Measurements from ENCODE around the gene ALAS1.

Gene ALAS1

DNA sequence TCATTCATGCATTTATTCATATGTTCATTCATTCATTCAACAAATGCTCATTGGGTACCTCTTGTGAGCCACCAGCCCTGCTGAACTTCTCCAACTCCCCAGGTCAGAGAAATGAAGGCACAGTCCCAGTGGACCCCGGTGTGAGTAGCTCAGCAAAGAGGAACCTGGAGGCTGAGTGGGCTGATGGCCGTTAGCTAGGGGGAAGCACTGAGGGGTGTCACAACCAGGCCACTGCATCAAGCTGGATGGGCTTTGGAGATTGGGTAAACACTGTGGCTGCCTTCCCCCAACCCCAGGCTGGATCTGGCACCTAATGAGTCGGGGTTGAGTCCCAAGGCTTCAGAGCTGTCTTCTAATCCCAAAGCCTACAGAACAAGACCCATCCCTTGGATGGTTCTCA is 12.1 kb upstream of the ALAS1 start:
- TF ChIP-seq CTCF (IDR thresholded peaks at IDR 0.05; ENCODE audit: low read depth, low read length, missing control alignments), result no peak
- no peaks in the 10 kb centered on the region for H3K27me3 ChIP-seq (replicated peaks)
- H3K4me3 ChIP-seq (ENCODE audit: low read depth, low read length), result no peak overlapping the region
- in situ Hi-C loops (cut with HindIII; ENCODE audit: low pct_ligation_motif_present, low sequenced_read_pairs), result no loop called here
- no peak for DNase-seq
- no peaks in the 10 kb centered on the region for H3K36me3 ChIP-seq (replicated peaks)
- no peak overlapping the region for H3K27ac ChIP-seq

GRCh38 chr3:52186729-52187128 is 11.2 kb upstream of the ALAS1 start:
- DNase-seq, result no peak
- H3K27me3 ChIP-seq (replicated peaks), result no peaks in the 10 kb centered on the region
- in situ Hi-C loops (cut with HindIII; ENCODE audit: low pct_ligation_motif_present, low sequenced_read_pairs), result no loop called here
- H3K36me3 ChIP-seq (replicated peaks), result no peaks in the 10 kb centered on the region
- no peak for TF ChIP-seq CTCF (IDR thresholded peaks at IDR 0.05; ENCODE audit: low read depth, low read length, missing control alignments)
- no peak overlapping the region for H3K27ac ChIP-seq
- no peak overlapping the region for H3K4me3 ChIP-seq (ENCODE audit: low read depth, low read length)

DNA sequence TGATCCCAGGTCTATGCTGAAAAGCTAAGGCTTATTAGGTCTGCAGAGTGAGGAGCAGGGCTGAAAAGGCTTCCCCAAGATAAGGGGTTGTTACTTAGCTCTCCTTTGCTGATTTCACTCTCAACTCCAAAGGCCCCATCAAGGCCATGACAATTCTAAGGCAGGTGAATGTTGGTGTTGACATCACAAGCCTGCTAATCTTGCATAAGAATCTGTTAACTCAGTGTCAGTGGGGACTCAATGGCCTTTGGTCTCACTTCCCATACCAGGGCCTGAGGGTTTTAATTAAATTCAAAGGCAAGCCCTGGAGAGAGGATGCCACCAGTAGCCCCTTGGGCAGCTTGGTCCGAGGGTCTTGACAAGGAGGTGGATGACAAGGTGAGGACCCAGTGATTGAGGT is 9.4 kb upstream of the ALAS1 start:
- no peak for TF ChIP-seq CTCF (IDR thresholded peaks at IDR 0.05; ENCODE audit: low read depth, low read length, missing control alignments)
- in situ Hi-C loops (cut with HindIII; ENCODE audit: low pct_ligation_motif_present, low sequenced_read_pairs), result no loop called here
- H3K36me3 ChIP-seq (replicated peaks), result no peaks in the 10 kb centered on the region
- H3K4me3 ChIP-seq (ENCODE audit: low read depth, low read length), result no peak overlapping the region
- DNase-seq, result no peak
- H3K27ac ChIP-seq, result no peak overlapping the region
- H3K27me3 ChIP-seq (replicated peaks), result no peaks in the 10 kb centered on the region

DNA sequence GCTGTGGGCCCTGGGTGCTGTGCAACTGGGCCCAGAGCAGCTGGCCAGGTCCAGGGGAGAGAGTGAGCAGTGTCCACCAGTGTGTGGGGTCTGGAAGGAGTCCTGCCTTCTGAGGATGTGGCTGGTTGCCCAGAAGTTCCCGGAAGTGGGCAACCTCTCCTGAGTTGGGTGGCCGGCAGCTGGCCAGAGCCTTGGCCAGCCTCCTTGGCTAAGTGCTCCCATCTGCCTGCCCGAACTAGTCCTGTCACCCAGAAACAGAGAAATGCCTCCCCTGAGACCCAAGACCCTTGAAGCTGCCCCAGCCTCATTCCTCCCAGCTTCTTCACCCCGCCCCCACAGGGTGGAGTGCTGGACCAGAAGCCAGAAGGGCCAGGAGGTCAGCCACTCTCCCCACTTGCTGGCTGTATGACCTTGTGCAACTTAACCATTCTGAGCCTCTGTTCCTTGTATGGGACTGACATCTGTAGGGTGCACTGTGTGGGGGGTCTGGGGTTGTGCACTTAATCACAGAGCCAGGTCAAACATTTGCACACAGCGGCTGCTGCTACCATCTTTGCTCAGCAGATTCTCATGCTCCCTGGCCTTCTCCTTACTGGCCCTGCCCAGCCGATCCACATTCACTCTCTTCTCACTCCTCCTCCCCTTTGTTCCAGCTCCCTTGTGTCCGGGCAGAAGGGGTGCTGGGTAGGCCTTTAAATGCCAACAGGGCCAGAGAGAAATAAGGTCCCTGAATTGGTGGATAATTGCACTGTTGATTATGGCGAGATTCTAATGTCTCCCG is 7.5 kb upstream of the ALAS1 start:
- in situ Hi-C loops (cut with HindIII; ENCODE audit: low pct_ligation_motif_present, low sequenced_read_pairs), result no loop called here
- H3K36me3 ChIP-seq (replicated peaks), result no peaks in the 10 kb centered on the region
- no peak overlapping the region for H3K27ac ChIP-seq
- H3K27me3 ChIP-seq (replicated peaks), result no peaks in the 10 kb centered on the region
- no peak for DNase-seq
- no peak for TF ChIP-seq CTCF (IDR thresholded peaks at IDR 0.05; ENCODE audit: low read depth, low read length, missing control alignments)
- H3K4me3 ChIP-seq (ENCODE audit: low read depth, low read length), result no peak overlapping the region

GRCh38 chr3:52191663-52192062 is 6.3 kb upstream of the ALAS1 start:
- Histone ChIP-seq H3K4me3 (ENCODE audit: low read depth, low read length) (no peak overlapping the region), H3K36me3 (replicated peaks) (no peaks in the 10 kb centered on the region), H3K27ac (no peak overlapping the region), H3K27me3 (replicated peaks) (no peaks in the 10 kb centered on the region)
- in situ Hi-C loops (cut with HindIII; ENCODE audit: low pct_ligation_motif_present, low sequenced_read_pairs), result no loop called here
- TF ChIP-seq CTCF (IDR thresholded peaks at IDR 0.05; ENCODE audit: low read depth, low read length, missing control alignments), result no peak
- no peak for DNase-seq

GRCh38 chr3:52193065-52193464 is 4.9 kb upstream of the ALAS1 start:
- no peak overlapping the region for H3K27ac ChIP-seq
- no peaks in the 10 kb centered on the region for H3K36me3 ChIP-seq (replicated peaks)
- in situ Hi-C loops (cut with HindIII; ENCODE audit: low pct_ligation_motif_present, low sequenced_read_pairs), result no loop called here
- H3K4me3 ChIP-seq (ENCODE audit: low read depth, low read length), result no peak overlapping the region
- TF ChIP-seq CTCF (IDR thresholded peaks at IDR 0.05; ENCODE audit: low read depth, low read length, missing control alignments), result no peak
- no peaks in the 10 kb centered on the region for H3K27me3 ChIP-seq (replicated peaks)
- no peak for DNase-seq

All from brain microvascular endothelial cell (primary cell).